Mesothelial cell of epicardium (in vitro differentiated cells): ENCODE results near the gene KCNC3. TPM values are rescaled to one million over a fixed set of nuclear protein-coding genes. Genes with fewer than 3 reads are reported as not detected.
"Not testable (repeated sequence)": the region's sequence is repeated elsewhere in the genome, so short reads cannot be mapped to it uniquely, and the experiment has no call there.

ENCODE experiments used
- DNase-seq, 2 experiments: peaks; one replicate each; pipeline ENCODE4 v3.0.0; 2021; ENCODE audit warnings: low spot score in 2 of 2; ENCODE audit not compliant: unreplicated experiment in 2 of 2
- H3K27ac Mint-ChIP-seq: 2 replicates; pipeline ENCODE4 v1.8.0; 2021; ENCODE audit warnings: mixed read lengths
- H3K27me3 Mint-ChIP-seq: 2 replicates; pipeline ENCODE4 v1.8.0; 2021; ENCODE audit warnings: low read depth, mixed read lengths
- H3K36me3 Mint-ChIP-seq: 2 replicates; pipeline ENCODE4 v1.8.0; 2021; ENCODE audit warnings: mixed read lengths
- H3K4me1 Mint-ChIP-seq: 2 replicates; pipeline ENCODE4 v1.8.0; 2021; ENCODE audit warnings: mixed read lengths
- H3K4me3 Mint-ChIP-seq: 2 replicates; pipeline ENCODE4 v1.8.0; 2021; ENCODE audit warnings: mild to moderate bottlenecking, moderate library complexity, mixed read lengths
- H3K9me3 Mint-ChIP-seq: 2 replicates; pipeline ENCODE4 v1.8.0; 2021; ENCODE audit warnings: mixed read lengths
- total RNA-seq: library from RNA; stranded (reverse); gene quantifications from 3 replicates; pipeline ENCODE4 v1.2.1, GENCODE V29; 2021
- TF ChIP-seq, protein P1 (sequence below): fragments of 200-600 bp; sonication (generic); IDR thresholded peaks from one replicate; pipeline ENCODE4 v1.5.0; 2021; ENCODE audit warnings: antibody characterized with exemption; ENCODE audit not compliant: unreplicated experiment

KCNC3 gene
- total RNA-seq, 1 donor from 2014 or later, result 54.4 TPM

DNA sequence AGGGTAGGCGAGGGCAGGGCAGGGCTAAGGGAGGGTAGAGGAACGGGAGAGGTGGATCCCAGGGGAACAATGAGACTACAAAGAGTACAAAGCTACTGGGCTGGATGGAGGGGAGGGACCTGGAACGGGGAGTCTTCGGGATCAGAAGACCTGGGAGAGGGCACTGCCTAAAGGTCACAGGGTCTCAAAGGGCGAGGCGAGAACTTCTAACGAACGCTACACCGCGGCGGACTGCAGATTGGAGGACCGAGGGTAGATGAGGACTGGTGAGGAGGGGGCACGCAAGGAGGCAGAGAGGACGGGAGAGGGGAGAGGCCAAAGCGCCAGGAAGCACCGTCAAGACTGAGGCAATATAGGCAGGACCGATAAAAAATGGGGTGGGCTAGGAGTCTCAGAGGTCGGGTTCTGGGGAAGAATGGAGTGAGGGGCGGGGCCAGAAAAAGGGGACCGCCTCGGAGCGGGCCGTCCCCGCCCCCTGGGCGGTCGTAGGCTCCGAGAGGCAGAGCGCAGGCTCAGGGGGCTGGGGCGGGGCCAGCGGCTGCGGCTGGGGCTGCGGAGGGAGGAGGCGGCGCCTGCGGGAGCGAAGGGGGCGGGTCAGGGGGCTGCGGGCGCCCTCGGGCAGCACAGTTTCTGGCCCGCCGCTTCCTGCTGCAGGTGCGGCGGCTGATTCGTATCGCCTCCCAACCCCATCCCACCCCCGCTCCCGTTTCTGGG is 1.3 kb upstream of the KCNC3 start:
- TF ChIP-seq, protein P1, sequence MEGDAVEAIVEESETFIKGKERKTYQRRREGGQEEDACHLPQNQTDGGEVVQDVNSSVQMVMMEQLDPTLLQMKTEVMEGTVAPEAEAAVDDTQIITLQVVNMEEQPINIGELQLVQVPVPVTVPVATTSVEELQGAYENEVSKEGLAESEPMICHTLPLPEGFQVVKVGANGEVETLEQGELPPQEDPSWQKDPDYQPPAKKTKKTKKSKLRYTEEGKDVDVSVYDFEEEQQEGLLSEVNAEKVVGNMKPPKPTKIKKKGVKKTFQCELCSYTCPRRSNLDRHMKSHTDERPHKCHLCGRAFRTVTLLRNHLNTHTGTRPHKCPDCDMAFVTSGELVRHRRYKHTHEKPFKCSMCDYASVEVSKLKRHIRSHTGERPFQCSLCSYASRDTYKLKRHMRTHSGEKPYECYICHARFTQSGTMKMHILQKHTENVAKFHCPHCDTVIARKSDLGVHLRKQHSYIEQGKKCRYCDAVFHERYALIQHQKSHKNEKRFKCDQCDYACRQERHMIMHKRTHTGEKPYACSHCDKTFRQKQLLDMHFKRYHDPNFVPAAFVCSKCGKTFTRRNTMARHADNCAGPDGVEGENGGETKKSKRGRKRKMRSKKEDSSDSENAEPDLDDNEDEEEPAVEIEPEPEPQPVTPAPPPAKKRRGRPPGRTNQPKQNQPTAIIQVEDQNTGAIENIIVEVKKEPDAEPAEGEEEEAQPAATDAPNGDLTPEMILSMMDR, result no peak
- Mint-ChIP-seq H3K27ac (peak overlapping the region; percentile 100), H3K36me3 (no peaks in the 10 kb centered on the region), H3K27me3 (peaks cover 46% of the 10 kb centered on the region), H3K4me3 (peak overlapping the region; percentile 80), H3K9me3 (peaks cover 5% of the 10 kb centered on the region), H3K4me1 (peaks cover 53% of the 10 kb centered on the region)
- DNase-seq, result peak; percentile 91 to 93

DNA sequence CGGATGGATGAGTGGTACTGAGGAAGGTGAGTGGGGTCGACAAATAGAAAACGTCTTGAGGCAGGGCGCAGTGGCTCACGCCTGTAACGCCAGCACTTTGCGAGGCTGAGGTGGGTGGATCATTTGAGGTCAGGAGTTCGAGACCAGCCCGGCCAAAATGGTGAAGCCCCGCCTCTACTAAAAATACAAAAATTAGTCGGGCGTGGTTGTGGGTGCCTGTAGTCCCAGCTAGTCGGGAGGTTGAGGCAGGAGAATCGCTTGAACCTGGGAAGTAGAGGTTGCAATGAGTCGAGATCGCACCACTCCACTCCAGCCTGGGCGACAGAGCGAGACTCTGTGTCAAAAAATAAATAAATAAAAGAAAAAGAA is 733 bp upstream of the KCNC3 start:
- peak overlapping the region; percentile 96 for H3K27ac Mint-ChIP-seq
- H3K4me3 Mint-ChIP-seq, result peak overlapping the region; percentile 80
- not testable (repeated sequence) for H3K36me3 Mint-ChIP-seq, DNase-seq, H3K9me3 Mint-ChIP-seq
- peaks cover 57% of the 10 kb centered on the region for H3K4me1 Mint-ChIP-seq
- H3K27me3 Mint-ChIP-seq, result peaks cover 46% of the 10 kb centered on the region

DNA sequence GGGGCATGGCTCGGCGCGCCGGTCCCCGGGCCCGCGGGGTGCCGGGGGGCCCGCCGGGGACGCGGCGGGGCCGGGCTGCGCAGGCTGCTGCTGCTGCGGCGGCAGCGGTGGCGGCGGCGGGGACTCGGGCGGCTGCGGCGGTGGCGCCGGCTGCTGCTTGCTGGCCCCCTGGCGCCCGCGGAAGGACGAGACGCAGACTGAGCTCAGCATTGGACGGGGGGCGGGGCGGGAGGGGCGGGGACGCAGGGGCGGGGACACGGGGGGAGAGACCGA is 368 bp downstream of the KCNC3 start:
- H3K4me1 Mint-ChIP-seq, result peaks cover 60% of the 10 kb centered on the region

DNA sequence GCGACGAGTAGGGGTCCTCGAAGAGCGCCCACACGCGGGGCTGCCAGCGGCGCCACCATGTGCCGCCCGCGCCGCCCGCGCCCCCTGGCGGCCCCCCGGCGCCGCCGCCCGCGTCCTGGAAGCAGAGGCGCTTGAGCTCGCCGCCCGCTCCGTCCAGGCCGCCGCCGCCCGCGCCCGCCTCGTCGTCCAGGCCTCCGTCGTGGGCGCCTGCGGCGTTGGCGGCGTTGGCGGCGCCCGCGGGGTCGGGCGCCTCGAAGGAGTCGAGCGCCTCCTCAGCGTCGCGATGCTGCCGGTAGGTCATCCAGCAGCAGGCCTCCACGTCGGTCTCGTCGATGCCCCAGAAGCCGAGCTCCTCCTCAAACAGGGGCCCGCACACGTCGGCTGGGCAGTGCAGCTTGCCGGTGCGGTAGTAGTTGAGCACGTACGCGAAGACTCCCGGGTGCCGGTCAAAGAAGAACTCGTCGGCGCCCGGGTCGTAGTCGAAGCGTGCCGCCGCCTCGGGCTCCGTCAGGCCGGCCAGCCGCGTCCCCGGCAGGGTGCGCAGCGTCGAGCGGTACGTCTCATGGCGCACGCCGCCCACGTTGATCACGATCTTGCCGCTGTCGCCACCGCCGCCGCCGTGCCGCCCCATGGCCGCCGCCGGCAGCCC is 829 bp downstream of the KCNC3 start:
- Mint-ChIP-seq H3K9me3 (no peaks in the 10 kb centered on the region), H3K4me3 (peak overlapping the region; percentile 38), H3K27ac (no peak overlapping the region), H3K36me3 (no peaks in the 10 kb centered on the region), H3K4me1 (peaks cover 56% of the 10 kb centered on the region), H3K27me3 (peaks cover 42% of the 10 kb centered on the region)
- TF ChIP-seq, protein P1, result no peak
- DNase-seq, result no peak

More for the DNA sequence above, 368 bp downstream of the KCNC3 start:
- H3K27me3 Mint-ChIP-seq, result peaks cover 45% of the 10 kb centered on the region
- DNase-seq, result no peak
- TF ChIP-seq, protein P1, result no peak
- H3K9me3 Mint-ChIP-seq, result no peaks in the 10 kb centered on the region
- H3K36me3 Mint-ChIP-seq, result no peaks in the 10 kb centered on the region
- H3K27ac Mint-ChIP-seq, result no peak overlapping the region
- peak overlapping the region; percentile 80 for H3K4me3 Mint-ChIP-seq

DNA sequence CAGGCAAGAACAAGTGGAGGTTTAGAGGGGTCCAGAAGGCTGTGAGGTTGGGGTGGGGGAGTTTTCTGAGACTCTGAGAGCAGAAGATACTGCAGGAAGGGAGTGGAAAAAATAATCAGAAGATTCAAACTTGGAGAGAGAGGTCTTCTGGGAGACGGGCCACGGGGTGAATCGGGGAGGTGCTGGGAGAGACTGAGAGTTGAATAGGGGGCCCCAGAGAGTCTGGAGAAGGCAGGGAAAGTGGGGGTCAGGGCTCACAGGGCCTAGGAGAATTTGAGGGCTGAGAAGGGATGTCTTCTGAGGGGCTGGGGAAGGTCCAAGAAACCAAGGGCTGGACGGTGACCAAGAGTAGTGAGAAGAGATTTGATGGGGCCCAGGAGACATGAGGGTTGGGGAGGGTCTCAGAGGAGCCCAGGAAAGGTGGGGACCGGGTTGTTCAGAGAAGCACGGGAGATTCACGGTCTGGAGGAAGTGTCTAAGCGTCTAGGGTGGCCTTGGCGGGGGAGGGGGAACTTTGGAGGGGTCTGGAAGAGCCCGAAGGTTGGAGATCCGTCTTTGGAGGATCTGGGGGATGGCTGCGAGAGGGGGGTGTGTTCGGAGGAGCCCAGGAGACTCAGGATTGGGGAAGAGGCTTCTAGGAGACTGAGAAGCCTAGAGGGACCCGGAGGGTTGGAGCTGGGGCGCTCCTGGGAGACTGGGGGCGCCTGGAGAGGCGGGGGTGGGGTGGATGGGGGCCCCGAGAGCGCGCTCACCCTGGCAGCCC is 1.5 kb downstream of the KCNC3 start:
- peak overlapping the region; percentile 59 for H3K4me3 Mint-ChIP-seq
- no peaks in the 10 kb centered on the region for H3K9me3 Mint-ChIP-seq
- TF ChIP-seq, protein P1, result no peak
- H3K36me3 Mint-ChIP-seq, result no peaks in the 10 kb centered on the region
- peaks cover 42% of the 10 kb centered on the region for H3K27me3 Mint-ChIP-seq
- no peak overlapping the region for H3K27ac Mint-ChIP-seq
- peaks cover 55% of the 10 kb centered on the region for H3K4me1 Mint-ChIP-seq
- DNase-seq, result no peak

DNA sequence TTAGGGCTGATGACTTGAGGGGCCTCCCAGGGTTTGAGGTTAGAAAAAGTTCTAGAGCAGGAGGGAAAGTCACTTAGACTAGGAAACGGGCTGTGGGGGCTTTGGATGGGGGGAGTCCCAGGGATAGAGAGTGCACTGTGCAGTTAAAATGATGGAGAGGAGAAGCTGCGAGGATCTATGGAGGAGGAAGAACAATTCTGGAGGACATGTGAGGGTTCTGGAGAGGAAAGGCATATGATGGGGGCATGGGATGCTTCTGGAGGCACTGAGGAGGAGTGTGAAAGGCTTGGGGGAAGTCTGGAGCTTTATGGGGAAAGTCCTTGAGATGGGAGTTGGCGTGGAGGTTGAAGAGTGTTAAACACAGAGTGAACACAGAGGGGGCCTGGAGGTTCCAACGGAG is 2.2 kb downstream of the KCNC3 start:
- peaks cover 38% of the 10 kb centered on the region for H3K27me3 Mint-ChIP-seq
- H3K4me3 Mint-ChIP-seq, result peak overlapping the region; percentile 59
- H3K27ac Mint-ChIP-seq, result no peak overlapping the region

More for the DNA sequence above, 2.2 kb downstream of the KCNC3 start:
- TF ChIP-seq, protein P1, result no peak
- peaks cover 49% of the 10 kb centered on the region for H3K4me1 Mint-ChIP-seq
- H3K36me3 Mint-ChIP-seq, result no peaks in the 10 kb centered on the region
- no peak for DNase-seq
- no peaks in the 10 kb centered on the region for H3K9me3 Mint-ChIP-seq
